Measurements from ENCODE around the gene TEX35.
"Not testable (repeated sequence)": the region's sequence is repeated elsewhere in the genome, so short reads cannot be mapped to it uniquely, and the experiment has no call there.

TEX35 gene

DNA sequence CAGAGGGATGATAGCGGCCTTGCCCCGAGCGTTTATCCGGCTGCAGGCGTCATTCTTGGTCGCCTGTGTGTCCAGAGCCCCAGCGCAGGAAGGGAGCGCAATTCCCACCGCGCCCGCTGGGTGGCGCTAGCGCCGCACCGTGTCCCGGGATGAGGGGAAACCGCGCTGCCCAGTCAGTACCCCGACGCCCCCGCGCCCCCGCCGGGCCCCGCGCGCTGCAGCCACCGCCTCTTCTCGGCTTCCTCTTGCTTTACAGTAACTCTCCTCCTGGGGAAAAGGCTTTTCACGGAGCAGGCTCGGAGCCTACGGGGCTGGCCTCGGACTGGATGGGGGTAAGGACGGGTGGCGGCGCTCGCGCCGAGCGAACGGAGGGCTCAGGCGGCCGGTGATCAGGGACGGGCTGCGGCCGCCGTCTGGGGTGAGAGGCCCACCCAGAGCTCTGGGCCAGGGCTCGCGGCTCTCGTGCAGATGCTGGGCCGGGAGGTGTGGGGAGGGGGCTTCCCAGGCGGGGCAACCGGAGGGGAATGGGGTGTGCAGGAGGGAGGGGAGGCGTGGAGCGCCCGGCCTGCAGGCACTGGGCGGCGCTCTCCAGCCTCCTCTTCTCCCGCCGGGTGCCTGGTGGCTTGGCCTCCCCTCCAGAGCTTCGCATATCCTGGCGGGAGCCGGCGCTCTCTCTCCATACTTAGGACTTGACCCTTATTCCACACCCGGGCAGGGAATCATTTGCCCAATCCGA lies 29.8 kb downstream of the TEX35 start:
- DNase-seq: peak; percentile 81 to 100

DNA sequence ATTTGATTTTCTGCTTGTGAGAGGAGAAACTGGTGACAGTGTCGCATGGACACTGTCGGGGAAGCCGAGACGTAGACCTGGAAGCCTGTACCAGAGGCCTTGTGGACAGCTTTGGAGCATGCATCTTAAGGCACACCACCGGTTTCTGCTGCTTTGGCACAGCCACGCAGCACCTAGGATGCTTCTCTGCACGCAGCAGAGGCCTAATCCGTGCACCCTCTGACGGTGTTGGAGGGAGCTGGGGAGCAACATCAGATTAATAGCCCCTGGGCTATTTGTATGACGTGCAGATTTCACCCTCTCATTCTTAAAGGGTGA lies 30.3 kb downstream of the TEX35 start:
- no peak for DNase-seq

GRCh38 chr1:178544531-178544930 lies 31.6 kb downstream of the TEX35 start:
- no peak for DNase-seq

- DNase-seq: no peak
Observed at GRCh38 chr1:178548108-178548507, 35.2 kb downstream of the TEX35 start.

DNA sequence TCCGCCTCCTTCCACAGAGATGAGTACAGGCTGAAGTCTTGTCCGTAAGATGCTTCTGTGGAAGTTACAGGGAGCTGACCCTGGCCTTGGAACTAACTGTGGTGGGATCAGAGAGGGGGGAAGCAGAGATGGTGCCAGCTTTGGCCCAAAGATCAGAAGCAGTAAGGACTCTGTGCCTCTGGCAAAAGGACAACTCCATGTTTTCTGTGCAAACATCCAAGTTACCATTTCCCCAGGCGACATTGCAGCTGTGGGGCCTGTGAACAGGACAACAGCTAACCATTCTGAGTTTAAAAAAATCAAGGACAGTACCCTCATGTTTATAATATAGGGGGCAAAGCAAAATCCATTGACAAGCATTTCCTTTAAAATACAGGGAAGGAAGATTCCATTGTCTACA lies 38.4 kb downstream of the TEX35 start:
- no peak for DNase-seq

- no peak for DNase-seq
Observed at GRCh38 chr1:178551940-178552339, 39.0 kb downstream of the TEX35 start.

DNA sequence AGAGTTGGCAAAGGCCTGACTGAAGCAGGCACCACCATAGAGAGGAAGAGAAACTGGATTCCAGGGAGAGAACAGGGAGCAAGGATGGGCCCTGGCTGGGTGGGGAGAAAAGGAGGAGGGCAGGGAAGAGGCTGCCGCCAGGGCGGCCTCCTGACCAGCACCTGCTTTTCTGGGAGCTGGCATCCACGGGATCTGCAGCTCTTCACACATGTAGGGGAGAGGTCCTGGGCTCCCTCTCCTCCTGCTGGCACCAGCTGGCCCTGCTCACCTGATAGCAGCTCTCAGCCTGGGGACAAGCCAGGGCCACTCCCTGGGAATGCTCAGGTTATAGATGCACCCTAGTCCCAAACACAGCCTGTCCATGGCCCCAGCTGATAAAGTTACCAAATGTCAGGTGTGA lies 39.9 kb downstream of the TEX35 start:
- DNase-seq: no peak

GRCh38 chr1:178554351-178554750 lies 41.4 kb downstream of the TEX35 start:
- DNase-seq: not testable (repeated sequence)

DNA sequence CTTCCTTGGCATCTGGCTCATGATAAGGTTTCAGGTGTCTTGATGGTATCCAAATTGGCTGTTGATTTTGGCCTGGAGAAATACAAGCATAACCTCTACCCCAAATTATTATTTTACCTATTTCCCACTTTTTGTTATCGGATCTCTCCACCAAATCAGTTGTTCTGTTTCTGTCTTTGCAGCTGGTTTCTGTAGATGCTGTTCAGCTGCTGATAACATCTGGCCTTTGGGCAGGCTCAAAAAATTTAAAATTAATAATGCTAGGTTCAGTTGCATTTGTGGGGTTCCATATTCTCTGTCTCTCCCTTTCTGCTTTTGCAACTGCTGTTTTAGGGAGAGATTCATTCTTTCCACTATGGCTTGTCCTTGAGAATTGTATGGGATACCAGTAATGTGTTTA lies 42.7 kb downstream of the TEX35 start:
- not testable (repeated sequence) for DNase-seq

- not testable (repeated sequence) for DNase-seq
Observed at GRCh38 chr1:178558816-178559215, 45.9 kb downstream of the TEX35 start.

GRCh38 chr1:178560871-178561376 lies 48.0 kb downstream of the TEX35 start:
- DNase-seq: no peak

GRCh38 chr1:178563099-178563820 lies 50.4 kb downstream of the TEX35 start:
- DNase-seq: no peak

DNA sequence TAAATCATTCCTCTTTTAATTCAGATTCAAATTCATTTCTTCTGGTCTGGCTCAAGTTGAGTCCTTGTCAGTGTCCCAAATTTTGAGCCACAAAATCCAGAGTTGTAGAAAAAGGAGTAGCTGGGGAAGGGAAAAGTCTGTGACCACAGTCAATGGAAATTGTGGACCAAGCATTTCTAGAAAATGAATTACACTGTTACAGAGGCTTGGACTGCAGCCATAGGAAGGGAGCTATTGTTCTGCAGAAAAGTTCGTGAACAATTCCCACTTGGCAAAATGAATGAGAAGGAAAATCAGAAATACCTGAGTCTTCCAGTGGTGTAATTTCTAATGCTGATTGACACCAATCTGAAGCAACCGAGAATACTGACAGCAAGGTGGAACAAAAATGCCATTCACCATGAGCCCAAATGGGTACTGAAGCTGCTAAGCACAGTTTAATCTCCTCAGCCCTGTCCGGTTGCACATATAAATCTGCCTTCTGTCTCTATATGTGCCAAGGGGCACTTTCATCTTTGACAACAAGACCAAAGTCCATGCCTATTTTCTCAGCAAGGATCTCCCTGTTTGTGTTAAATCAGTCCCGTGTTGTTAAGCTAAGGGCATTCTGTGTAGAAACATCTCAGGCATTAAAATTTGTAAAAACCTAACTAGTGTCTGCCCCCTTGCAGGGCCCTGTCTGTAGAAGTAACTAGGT lies 51.3 kb downstream of the TEX35 start:
- DNase-seq: no peak

DNA sequence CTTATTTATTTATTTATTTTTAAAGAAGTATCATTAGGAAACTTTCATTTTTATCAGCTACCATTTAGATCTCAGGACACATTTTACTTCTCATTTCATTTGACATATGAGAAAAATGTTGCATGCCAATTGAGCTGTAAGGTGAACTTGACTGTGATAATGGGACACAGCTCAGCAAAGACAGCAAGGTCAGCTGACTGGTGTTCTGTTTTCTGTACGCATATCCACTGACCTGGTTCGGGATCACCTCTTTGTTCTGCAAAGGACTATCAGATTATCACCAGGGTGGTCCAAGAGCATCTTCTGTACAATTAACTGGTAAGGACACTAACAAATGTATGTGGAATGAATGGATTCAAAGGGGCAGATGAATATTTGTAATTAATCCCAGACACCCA lies 51.9 kb downstream of the TEX35 start:
- DNase-seq: no peak

- DNase-seq: no peak
Observed at GRCh38 chr1:178565586-178565985, 52.7 kb downstream of the TEX35 start.

DNA sequence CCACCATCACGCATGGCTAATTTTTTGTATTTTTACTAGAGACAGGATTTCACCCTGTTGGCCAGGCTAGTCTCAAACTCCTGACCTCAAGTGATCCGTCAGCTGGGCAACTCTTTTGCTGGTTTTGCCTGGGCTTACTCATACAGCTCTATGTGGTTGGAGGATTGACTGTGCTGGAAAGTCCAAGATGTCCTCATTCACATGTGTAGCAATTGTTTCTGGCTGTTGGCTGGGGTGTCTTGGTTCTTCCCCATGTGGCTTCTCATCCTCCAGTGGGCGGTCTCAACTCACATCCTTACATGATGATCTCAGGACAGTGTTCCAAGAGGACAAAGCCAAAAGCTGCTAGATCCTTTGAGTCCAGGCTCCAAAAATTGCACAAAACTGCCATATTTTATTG lies 53.3 kb downstream of the TEX35 start:
- DNase-seq: peak; percentile 83 to 91

GRCh38 chr1:178571807-178572206 lies 58.9 kb downstream of the TEX35 start:
- no peak for DNase-seq

Measured in inflammatory macrophage treated with lipopolysaccharide for 1 hour (primary cell).